ENCODE data around the gene ISG20.
"Not testable (repeated sequence)": the region's sequence is repeated elsewhere in the genome, so short reads cannot be mapped to it uniquely, and the experiment has no call there.

The ISG20 gene

GRCh38 chr15:88630141-88630721 lies 8.6 kb upstream of the ISG20 start:
- Histone ChIP-seq H3K27ac (ENCODE audit: low read length) (no peak overlapping the region), H3K9me3 (ENCODE audit: control insufficient read depth, low read depth, low read length) (no peaks in the 10 kb centered on the region), H3K27me3 (ENCODE audit: control insufficient read depth, insufficient read depth, low read length) (no peaks in the 10 kb centered on the region), H3K4me1 (ENCODE audit: control insufficient read depth, low read depth, low read length) (no peaks in the 10 kb centered on the region), H3K4me3 (ENCODE audit: low read length) (no peak overlapping the region), H3K36me3 (ENCODE audit: control insufficient read depth, low read depth, low read length) (peaks cover 76% of the 10 kb centered on the region), H3K9ac (ENCODE audit: low read length) (no peak overlapping the region)

DNA sequence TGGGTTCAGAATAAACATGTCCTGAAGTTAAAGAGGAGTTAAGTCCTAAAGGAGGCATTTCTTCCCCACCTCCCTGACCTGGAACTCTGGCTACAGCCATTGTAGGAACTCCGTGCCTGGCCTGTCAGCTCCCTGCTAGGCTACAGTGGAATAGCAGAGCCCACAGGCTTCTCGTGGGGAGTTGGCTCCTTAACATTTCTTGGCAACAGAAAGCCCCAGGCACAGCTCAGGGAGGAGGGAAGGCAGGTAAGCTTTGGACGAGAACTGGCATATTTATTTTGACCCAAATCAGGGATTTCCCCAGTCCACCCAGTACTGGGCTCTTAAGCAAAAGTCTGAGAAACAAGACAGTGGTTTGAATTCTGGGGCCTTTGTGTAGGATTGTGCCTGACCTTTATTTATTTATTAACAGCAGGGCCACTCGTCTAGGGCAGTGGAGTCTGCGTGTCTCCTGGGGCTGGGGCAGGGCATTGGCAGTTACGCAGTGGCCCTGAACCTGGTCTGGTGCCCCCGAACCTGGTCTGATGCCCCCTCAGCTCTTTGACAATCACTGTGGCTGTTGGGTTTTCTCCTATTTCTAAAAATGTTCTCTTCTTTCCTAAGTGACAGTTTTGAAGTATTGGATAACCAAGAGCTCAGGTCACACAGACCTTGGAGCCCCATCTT lies 7.9 kb upstream of the ISG20 start:
- Histone ChIP-seq H3K27ac (ENCODE audit: low read length) (no peak overlapping the region), H3K9me3 (ENCODE audit: control insufficient read depth, low read depth, low read length) (no peaks in the 10 kb centered on the region), H3K36me3 (ENCODE audit: control insufficient read depth, low read depth, low read length) (peaks cover 73% of the 10 kb centered on the region), H3K9ac (ENCODE audit: low read length) (no peak overlapping the region), H3K4me3 (ENCODE audit: low read length) (no peak overlapping the region), H3K4me1 (ENCODE audit: control insufficient read depth, low read depth, low read length) (peaks cover 3% of the 10 kb centered on the region), H3K27me3 (ENCODE audit: control insufficient read depth, insufficient read depth, low read length) (no peaks in the 10 kb centered on the region)

GRCh38 chr15:88631464-88632028 lies 7.3 kb upstream of the ISG20 start:
- Histone ChIP-seq H3K36me3 (ENCODE audit: control insufficient read depth, low read depth, low read length) (peaks cover 68% of the 10 kb centered on the region), H3K4me1 (ENCODE audit: control insufficient read depth, low read depth, low read length) (peaks cover 4% of the 10 kb centered on the region), H3K9ac (ENCODE audit: low read length) (no peak overlapping the region), H3K27ac (ENCODE audit: low read length) (no peak overlapping the region), H3K9me3 (ENCODE audit: control insufficient read depth, low read depth, low read length) (no peaks in the 10 kb centered on the region), H3K4me3 (ENCODE audit: low read length) (no peak overlapping the region), H3K27me3 (ENCODE audit: control insufficient read depth, insufficient read depth, low read length) (no peaks in the 10 kb centered on the region)

GRCh38 chr15:88632797-88633196 lies 6.0 kb upstream of the ISG20 start:
- not testable (repeated sequence) for H3K27me3 ChIP-seq (ENCODE audit: control insufficient read depth, insufficient read depth, low read length); H3K4me1 ChIP-seq (ENCODE audit: control insufficient read depth, low read depth, low read length); H3K9ac ChIP-seq (ENCODE audit: low read length); H3K4me3 ChIP-seq (ENCODE audit: low read length); H3K9me3 ChIP-seq (ENCODE audit: control insufficient read depth, low read depth, low read length); H3K27ac ChIP-seq (ENCODE audit: low read length)
- peaks cover 56% of the 10 kb centered on the region for H3K36me3 ChIP-seq (ENCODE audit: control insufficient read depth, low read depth, low read length)

DNA sequence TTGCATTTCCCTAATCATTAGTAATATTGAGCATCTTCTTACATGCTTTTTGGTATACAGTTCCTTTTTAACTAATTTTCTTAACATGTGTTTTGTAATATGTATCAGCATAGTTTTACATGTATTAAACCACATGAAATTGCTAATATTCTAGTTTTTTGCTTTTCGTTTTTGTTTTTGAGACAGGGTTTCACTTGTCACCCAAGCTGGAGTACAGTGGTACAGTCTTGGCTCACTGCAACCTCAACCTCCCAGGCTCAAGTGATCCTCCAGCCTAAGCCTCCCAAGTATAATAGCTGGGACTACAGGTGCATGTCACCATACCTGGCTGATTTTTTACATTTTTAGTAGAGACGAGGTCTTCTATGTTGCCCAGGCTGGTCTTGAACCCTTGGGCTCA lies 4.4 kb upstream of the ISG20 start:
- H3K4me1 ChIP-seq (ENCODE audit: control insufficient read depth, low read depth, low read length): peaks cover 13% of the 10 kb centered on the region
- no peak overlapping the region for H3K9ac ChIP-seq (ENCODE audit: low read length)
- H3K4me3 ChIP-seq (ENCODE audit: low read length): no peak overlapping the region
- H3K9me3 ChIP-seq (ENCODE audit: control insufficient read depth, low read depth, low read length): no peaks in the 10 kb centered on the region
- peaks cover 39% of the 10 kb centered on the region for H3K36me3 ChIP-seq (ENCODE audit: control insufficient read depth, low read depth, low read length)
- no peaks in the 10 kb centered on the region for H3K27me3 ChIP-seq (ENCODE audit: control insufficient read depth, insufficient read depth, low read length)
- no peak overlapping the region for H3K27ac ChIP-seq (ENCODE audit: low read length)

GRCh38 chr15:88635318-88635717 lies 3.5 kb upstream of the ISG20 start:
- no peak overlapping the region for H3K4me3 ChIP-seq (ENCODE audit: low read length)
- H3K36me3 ChIP-seq (ENCODE audit: control insufficient read depth, low read depth, low read length): peaks cover 31% of the 10 kb centered on the region
- no peak overlapping the region for H3K27ac ChIP-seq (ENCODE audit: low read length)
- H3K27me3 ChIP-seq (ENCODE audit: control insufficient read depth, insufficient read depth, low read length): no peaks in the 10 kb centered on the region
- peaks cover 13% of the 10 kb centered on the region for H3K4me1 ChIP-seq (ENCODE audit: control insufficient read depth, low read depth, low read length)
- H3K9me3 ChIP-seq (ENCODE audit: control insufficient read depth, low read depth, low read length): no peaks in the 10 kb centered on the region
- H3K9ac ChIP-seq (ENCODE audit: low read length): no peak overlapping the region

DNA sequence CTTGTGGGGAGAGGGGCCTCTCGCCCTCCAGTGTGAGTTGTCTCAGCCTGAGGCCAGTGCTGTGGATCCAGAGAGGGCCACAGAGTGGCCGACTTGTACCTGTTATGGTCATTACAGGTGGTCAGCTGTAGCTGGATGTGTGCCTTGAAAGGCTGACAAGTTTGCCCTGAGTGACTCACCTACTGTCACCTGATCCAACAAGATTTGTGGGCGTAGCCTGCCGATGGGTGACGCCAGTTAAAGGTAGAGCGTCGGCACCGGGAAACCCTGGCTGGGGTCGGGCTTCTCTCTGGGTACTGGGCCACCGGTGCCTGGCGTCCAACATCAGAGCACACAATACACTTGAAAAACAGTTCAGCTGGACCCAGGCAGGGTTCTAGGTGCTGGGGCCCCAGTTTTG lies 2.8 kb upstream of the ISG20 start:
- Histone ChIP-seq H3K4me1 (ENCODE audit: control insufficient read depth, low read depth, low read length) (peaks cover 13% of the 10 kb centered on the region), H3K27ac (ENCODE audit: low read length) (no peak overlapping the region), H3K27me3 (ENCODE audit: control insufficient read depth, insufficient read depth, low read length) (no peaks in the 10 kb centered on the region), H3K4me3 (ENCODE audit: low read length) (no peak overlapping the region), H3K9ac (ENCODE audit: low read length) (no peak overlapping the region), H3K36me3 (ENCODE audit: control insufficient read depth, low read depth, low read length) (peaks cover 23% of the 10 kb centered on the region), H3K9me3 (ENCODE audit: control insufficient read depth, low read depth, low read length) (no peaks in the 10 kb centered on the region)

- Histone ChIP-seq H3K4me1 (ENCODE audit: control insufficient read depth, low read depth, low read length) (peaks cover 13% of the 10 kb centered on the region), H3K4me3 (ENCODE audit: low read length) (no peak overlapping the region), H3K36me3 (ENCODE audit: control insufficient read depth, low read depth, low read length) (peaks cover 17% of the 10 kb centered on the region), H3K27me3 (ENCODE audit: control insufficient read depth, insufficient read depth, low read length) (no peaks in the 10 kb centered on the region), H3K9me3 (ENCODE audit: control insufficient read depth, low read depth, low read length) (no peaks in the 10 kb centered on the region), H3K27ac (ENCODE audit: low read length) (no peak overlapping the region), H3K9ac (ENCODE audit: low read length) (no peak overlapping the region)
Observed at GRCh38 chr15:88636654-88637053, 2.2 kb upstream of the ISG20 start.

DNA sequence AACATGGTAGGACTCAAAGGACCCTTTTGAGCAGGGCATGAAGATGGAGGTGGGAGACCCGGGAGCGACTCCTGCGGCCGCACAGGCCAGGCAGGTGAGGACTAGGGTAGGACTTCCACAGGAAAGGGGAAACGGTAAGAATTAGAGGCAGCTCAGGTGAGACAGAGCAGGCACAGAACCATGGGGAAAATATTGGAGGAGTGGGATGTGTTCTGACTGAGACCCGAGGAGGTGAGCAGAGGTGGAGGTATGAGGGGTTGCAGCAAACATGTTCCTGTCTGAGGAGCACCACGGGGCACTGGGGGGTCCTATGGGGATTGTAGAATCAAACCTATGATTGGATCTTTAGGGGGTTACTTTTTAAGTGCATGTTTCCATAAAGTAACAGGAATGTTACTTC lies 1.4 kb upstream of the ISG20 start:
- peaks cover 13% of the 10 kb centered on the region for H3K4me1 ChIP-seq (ENCODE audit: control insufficient read depth, low read depth, low read length)
- H3K4me3 ChIP-seq (ENCODE audit: low read length): no peak overlapping the region
- no peaks in the 10 kb centered on the region for H3K9me3 ChIP-seq (ENCODE audit: control insufficient read depth, low read depth, low read length)
- no peaks in the 10 kb centered on the region for H3K27me3 ChIP-seq (ENCODE audit: control insufficient read depth, insufficient read depth, low read length)
- peaks cover 10% of the 10 kb centered on the region for H3K36me3 ChIP-seq (ENCODE audit: control insufficient read depth, low read depth, low read length)
- no peak overlapping the region for H3K27ac ChIP-seq (ENCODE audit: low read length)
- no peak overlapping the region for H3K9ac ChIP-seq (ENCODE audit: low read length)

- peaks cover 13% of the 10 kb centered on the region for H3K4me1 ChIP-seq (ENCODE audit: control insufficient read depth, low read depth, low read length)
- no peaks in the 10 kb centered on the region for H3K27me3 ChIP-seq (ENCODE audit: control insufficient read depth, insufficient read depth, low read length)
- peak overlapping the region; percentile 29 for H3K9ac ChIP-seq (ENCODE audit: low read length)
- H3K36me3 ChIP-seq (ENCODE audit: control insufficient read depth, low read depth, low read length): peaks cover 9% of the 10 kb centered on the region
- H3K9me3 ChIP-seq (ENCODE audit: control insufficient read depth, low read depth, low read length): no peaks in the 10 kb centered on the region
- H3K4me3 ChIP-seq (ENCODE audit: low read length): peak overlapping the region; percentile 44
- no peak overlapping the region for H3K27ac ChIP-seq (ENCODE audit: low read length)
Observed at GRCh38 chr15:88637841-88638625, 783 bp upstream of the ISG20 start.

DNA sequence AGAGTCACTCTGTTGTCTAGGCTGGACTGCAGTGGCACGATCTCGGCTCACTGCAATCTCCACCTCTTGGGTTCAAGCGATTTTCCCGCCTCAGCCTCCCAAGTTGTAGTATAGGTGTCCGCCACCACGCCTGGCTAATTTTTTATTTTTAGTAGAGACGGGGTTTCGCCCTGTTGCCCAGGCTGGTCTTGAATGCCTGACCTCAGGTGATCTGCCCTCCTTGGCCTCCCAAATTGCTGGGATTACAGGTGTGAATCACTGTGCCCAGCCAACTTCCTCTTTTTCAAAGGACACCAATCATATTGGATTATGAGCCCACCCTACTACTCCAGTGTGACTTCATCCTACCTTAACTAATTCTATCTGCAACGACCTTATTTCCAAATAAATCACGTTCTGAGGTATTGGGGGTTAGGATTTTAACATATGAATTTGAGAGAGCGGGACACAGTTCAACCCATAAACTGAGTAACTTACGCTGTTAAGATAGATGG lies 3.2 kb downstream of the ISG20 start:
- H3K27me3 ChIP-seq (ENCODE audit: control insufficient read depth, insufficient read depth, low read length): no peaks in the 10 kb centered on the region
- no peaks in the 10 kb centered on the region for H3K36me3 ChIP-seq (ENCODE audit: control insufficient read depth, low read depth, low read length)
- H3K27ac ChIP-seq (ENCODE audit: low read length): no peak overlapping the region
- peaks cover 9% of the 10 kb centered on the region for H3K4me1 ChIP-seq (ENCODE audit: control insufficient read depth, low read depth, low read length)
- no peaks in the 10 kb centered on the region for H3K9me3 ChIP-seq (ENCODE audit: control insufficient read depth, low read depth, low read length)
- no peak overlapping the region for H3K4me3 ChIP-seq (ENCODE audit: low read length)
- no peak overlapping the region for H3K9ac ChIP-seq (ENCODE audit: low read length)
